Tibial artery (tissue), 4 donors: Measurements from ENCODE around the gene KICS2.

Experiments
- DNase-seq, 2 donors: peaks; one replicate each; pipeline ENCODE4 v3.0.0-alpha.2; 2019
- H3K27ac ChIP-seq, 2 donors: fragments of 200-600 bp; sonication (generic) in 1 of 2; 1 replicate in 1 of 2; 2 replicates in 1 of 2; pipeline ENCODE4 v1.5.1; 2018 to 2019; ENCODE audit warnings: mild to moderate bottlenecking in 1 of 2
- H3K27me3 ChIP-seq, 2 donors: fragments of 200-600 bp; sonication (generic) in 1 of 2; one replicate each; pipeline versions ENCODE4 v1.5.1 to v1.6.0; 2016 to 2019
- H3K36me3 ChIP-seq, 3 donors: fragments of 200-600 bp; sonication (generic) in 2 of 3; one replicate each; pipeline ENCODE4 v1.5.1; 2016 to 2019; ENCODE audit warnings: mild to moderate bottlenecking in 2 of 3
- H3K4me1 ChIP-seq, 4 donors: fragments of 200-600 bp; sonication (generic) in 2 of 4; 1 replicate in 3 of 4; 2 replicates in 1 of 4; pipeline ENCODE4 v1.5.1; 2016 to 2019
- H3K4me3 ChIP-seq, 2 donors: fragments of 200-600 bp; sonication (generic) in 1 of 2; 1 replicate in 1 of 2; 2 replicates in 1 of 2; pipeline ENCODE4 v1.5.1; 2018 to 2019; ENCODE audit warnings: mild to moderate bottlenecking in 2 of 2
- H3K9me3 ChIP-seq, 3 donors: fragments of 200-600 bp; sonication (generic) in 1 of 3; one replicate each; pipeline ENCODE4 v1.5.1; 2016 to 2019
- CTCF ChIP-seq, 2 experiments: fragments of 200-600 bp in 1 of 2; fragments of 450-650 bp in 1 of 2; IDR thresholded peaks; one replicate each; pipeline ENCODE4 v1.5.1; 2017 to 2019; ENCODE audit warnings: antibody characterized with exemption in 2 of 2, mild to moderate bottlenecking in 1 of 2, moderate library complexity in 1 of 2
- intact Hi-C: fragments of 100-400 bp; cut with DNase I; formaldehyde crosslinking; loops from one replicate; pipeline ENCODE4 v1.15.0; 2023; ENCODE audit warnings: low total_unique reads

Gene KICS2

GRCh38 chr12:64261813-64262212 is 39.7 kb upstream of the KICS2 start:
- H3K27ac ChIP-seq, result no peak overlapping the region
- intact Hi-C loops, result no loop called here
- no peaks in the 10 kb centered on the region for H3K9me3 ChIP-seq
- no peaks in the 10 kb centered on the region for H3K36me3 ChIP-seq
- no peak overlapping the region for H3K4me3 ChIP-seq
- no peak for TF ChIP-seq CTCF (IDR thresholded peaks at IDR 0.05)
- no peaks in the 10 kb centered on the region for H3K4me1 ChIP-seq
- no peak for DNase-seq
- no peaks in the 10 kb centered on the region for H3K27me3 ChIP-seq

GRCh38 chr12:64258576-64258975 is 36.5 kb upstream of the KICS2 start:
- Histone ChIP-seq H3K36me3 (no peaks in the 10 kb centered on the region), H3K27me3 (no peaks in the 10 kb centered on the region), H3K27ac (no peak overlapping the region), H3K9me3 (no peaks in the 10 kb centered on the region), H3K4me3 (no peak overlapping the region), H3K4me1 (no peaks in the 10 kb centered on the region)
- no peak for DNase-seq
- intact Hi-C loops, result loop anchor here (5.0 kb wide), 1 partner anchor 436 kb away; no protein-coding TSS in a partner anchor
- no peak for TF ChIP-seq CTCF (IDR thresholded peaks at IDR 0.05)

GRCh38 chr12:64256166-64256800 is 34.2 kb upstream of the KICS2 start:
- Histone ChIP-seq H3K36me3 (no peaks in the 10 kb centered on the region), H3K9me3 (no peaks in the 10 kb centered on the region), H3K4me3 (no peak overlapping the region), H3K4me1 (peaks cover 0 to 9% (median 2%) of the 10 kb centered on the region in 4 donors), H3K27ac (no peak overlapping the region), H3K27me3 (no peaks in the 10 kb centered on the region)
- DNase-seq, result no peak
- intact Hi-C loops, result loop anchor here (2.0 to 5.0 kb wide), 2 partner anchors 417 to 434 kb away; no protein-coding TSS in a partner anchor
- TF ChIP-seq CTCF (IDR thresholded peaks at IDR 0.05), result peak; percentile 60 to 83

- H3K4me3 ChIP-seq, result no peak overlapping the region
- H3K9me3 ChIP-seq, result no peaks in the 10 kb centered on the region
- intact Hi-C loops, result loop anchor here (5.0 kb wide), 1 partner anchor 433 kb away; no protein-coding TSS in a partner anchor
- H3K4me1 ChIP-seq, result peaks cover 0 to 9% (median 2%) of the 10 kb centered on the region in 4 donors
- no peak for DNase-seq
- no peaks in the 10 kb centered on the region for H3K27me3 ChIP-seq
- H3K27ac ChIP-seq, result no peak overlapping the region
- no peak for TF ChIP-seq CTCF (IDR thresholded peaks at IDR 0.05)
- H3K36me3 ChIP-seq, result no peaks in the 10 kb centered on the region
Measured at GRCh38 chr12:64255249-64255648, 33.2 kb upstream of the KICS2 start.

GRCh38 chr12:64253356-64253755 is 31.3 kb upstream of the KICS2 start:
- Histone ChIP-seq H3K4me1 (peaks cover 0 to 9% (median 2%) of the 10 kb centered on the region in 4 donors), H3K4me3 (no peak overlapping the region), H3K27ac (peak overlapping the region; percentile 8 to 48), H3K27me3 (no peaks in the 10 kb centered on the region), H3K9me3 (no peaks in the 10 kb centered on the region), H3K36me3 (no peaks in the 10 kb centered on the region)
- DNase-seq, result no peak
- no peak for TF ChIP-seq CTCF (IDR thresholded peaks at IDR 0.05)
- intact Hi-C loops, result no loop called here
